IMR-90 (cell line): Measurements from ENCODE around the gene HOOK1. TPM values are rescaled to one million over a fixed set of nuclear protein-coding genes. Genes with fewer than 3 reads are reported as not detected.
A peak's percentile ranks its signal among the peaks of the same experiment; 100 is the strongest.

Experiments used
- ATAC-seq: fragments of 200-7000 bp; cut with Tn5 transposase; 2 replicates; pipeline ENCODE4 v1.9.1; 2020; ENCODE audit warnings: low read depth, mild to moderate bottlenecking, moderate library complexity
- BruUV-seq: library from RNA; stranded (reverse); fragments of 400-500 nt; replicated peaks from 2 replicates; lab custom pipeline; 2021; lab: Mats Ljungman, UMichigan
- CTCF ChIA-PET: fragments of 300-600 bp; formaldehyde crosslinking; extraction: SDS; loops from one replicate; lab custom pipeline; 2021; ENCODE audit warnings: antibody characterized with exemption; lab: Yijun Ruan, JAX
- POLR2A ChIA-PET: fragments of 300-600 bp; sonication (Branson Sonifier 250); formaldehyde crosslinking; loops from one replicate; lab custom pipeline; 2022; ENCODE audit warnings: antibody characterized with exemption; ENCODE audit not compliant: unreplicated experiment; lab: Charles Lee
- DNase-seq: peaks from one replicate; pipeline ENCODE4 v3.0.0; 2013
- H2AFZ ChIP-seq: replicated peaks from 2 replicates; pipeline ENCODE3; 2013; ENCODE audit warnings: low read length, mild to moderate bottlenecking; ENCODE audit not compliant: poor library complexity
- H2AK5ac ChIP-seq: 2 replicates; pipeline ENCODE4 v1.6.1; 2013; ENCODE audit warnings: low read depth, low read length, inconsistent platforms
- H2AK9ac ChIP-seq: replicated peaks from 2 replicates; pipeline ENCODE3; 2013; ENCODE audit warnings: mild to moderate bottlenecking, low read depth, low read length, moderate library complexity; ENCODE audit not compliant: poor library complexity
- H2BK120ac ChIP-seq: 2 replicates; pipeline ENCODE4 v1.6.1; 2013; ENCODE audit warnings: low read depth, low read length, inconsistent platforms
- H2BK15ac ChIP-seq: 3 replicates; pipeline ENCODE4 v1.6.1; 2013; ENCODE audit warnings: low read depth, low read length, inconsistent platforms
- H2BK20ac ChIP-seq: 2 replicates; pipeline ENCODE4 v1.6.1; 2013; ENCODE audit warnings: low read depth, mild to moderate bottlenecking, inconsistent platforms, low read length, moderate library complexity
- H2BK5ac ChIP-seq: 2 replicates; pipeline ENCODE4 v1.6.1; 2013; ENCODE audit warnings: mild to moderate bottlenecking, low read depth, low read length, inconsistent platforms; ENCODE audit not compliant: poor library complexity, severe bottlenecking
- H3K14ac ChIP-seq: replicated peaks from 2 replicates; pipeline ENCODE4 v1.6.1; 2013; ENCODE audit warnings: low read depth, low read length, inconsistent platforms
- H3K18ac ChIP-seq: 2 replicates; pipeline ENCODE4 v1.6.1; 2013; ENCODE audit warnings: low read depth, low read length, control low read depth
- H3K23ac ChIP-seq: 2 replicates; pipeline ENCODE4 v1.6.1; 2013; ENCODE audit warnings: low read depth, low read length, inconsistent platforms
- H3K27ac ChIP-seq: 2 replicates; pipeline ENCODE4 v1.5.1; 2013; ENCODE audit warnings: mild to moderate bottlenecking, control low read depth, low read length; ENCODE audit not compliant: insufficient read depth
- H3K27me3 ChIP-seq: 2 replicates; pipeline ENCODE4 v1.6.1; 2013; ENCODE audit warnings: low read length; ENCODE audit not compliant: control insufficient read depth, insufficient read depth
- H3K36me3 ChIP-seq: 2 replicates; pipeline ENCODE4 v1.6.1; 2013; ENCODE audit warnings: low read length, mixed read lengths; ENCODE audit not compliant: control insufficient read depth, insufficient read depth
- H3K4ac ChIP-seq: 2 replicates; pipeline ENCODE4 v1.6.1; 2013; ENCODE audit warnings: low read depth, low read length, inconsistent platforms
- H3K4me1 ChIP-seq: 2 replicates; pipeline ENCODE4 v1.6.1; 2013; ENCODE audit warnings: low read length, mixed read lengths; ENCODE audit not compliant: control insufficient read depth, insufficient read depth
- H3K4me2 ChIP-seq: 2 replicates; pipeline ENCODE4 v1.6.1; 2013; ENCODE audit warnings: low read depth, mild to moderate bottlenecking, control low read depth, low read length, moderate library complexity
- H3K4me3 ChIP-seq: 2 replicates; pipeline ENCODE4 v1.5.1; 2013; ENCODE audit warnings: low read depth, mild to moderate bottlenecking, control low read depth, low read length, moderate library complexity; ENCODE audit not compliant: insufficient read depth
- H3K56ac ChIP-seq: 2 replicates; pipeline ENCODE4 v1.6.1; 2013; ENCODE audit warnings: low read length, inconsistent platforms; ENCODE audit not compliant: insufficient read depth; ENCODE audit errors: extremely low read depth
- H3K79me1 ChIP-seq, 2 experiments: 2 replicates each; pipeline ENCODE4 v1.6.1; 2013; ENCODE audit warnings: low read length in 2 of 2, inconsistent platforms in 1 of 2, low read depth in 1 of 2
- H3K9ac ChIP-seq: 2 replicates; pipeline ENCODE4 v1.6.1; 2013; ENCODE audit warnings: low read depth, low read length, control low read depth
- H3K9me1 ChIP-seq: 2 replicates; pipeline ENCODE4 v1.6.1; 2013; ENCODE audit warnings: low read length, inconsistent platforms; ENCODE audit not compliant: insufficient read depth
- H3K9me3 ChIP-seq: 2 replicates; pipeline ENCODE4 v1.6.1; 2013; ENCODE audit warnings: low read length; ENCODE audit not compliant: control insufficient read depth, insufficient read depth
- H4K20me1 ChIP-seq: 2 replicates; pipeline ENCODE4 v1.6.1; 2013; ENCODE audit warnings: low read length, inconsistent platforms; ENCODE audit not compliant: insufficient read depth
- H4K5ac ChIP-seq: 2 replicates; pipeline ENCODE4 v1.6.1; 2013; ENCODE audit warnings: mild to moderate bottlenecking, low read depth, low read length, control low read depth
- H4K8ac ChIP-seq, 2 experiments: 2 replicates each; pipeline ENCODE4 v1.6.1; 2013; ENCODE audit warnings: low read depth in 2 of 2, low read length in 2 of 2, control low read depth in 1 of 2, inconsistent platforms in 1 of 2
- H4K91ac ChIP-seq: 2 replicates; pipeline ENCODE4 v1.6.1; 2013; ENCODE audit warnings: low read depth, low read length, inconsistent platforms; ENCODE audit not compliant: insufficient read depth
- CTCF ChIP-seq: conservative IDR thresholded peaks from 2 replicates; pipeline ENCODE4 v1.5.1; 2012; ENCODE audit warnings: mild to moderate bottlenecking, low read depth, low read length, improper control_type of control experiment
- FOS ChIP-seq: fragments of 150-350 bp; IDR thresholded peaks from 2 replicates; pipeline ENCODE4 v1.6.1; 2016; ENCODE audit warnings: low read depth, low read length
- WGBS, 2 experiments: methylation state at CpG; one replicate each; pipeline versions ENCODE4 v1.1.5 to v1.1.7; 2013; ENCODE audit warnings: missing lambda C conversion rate in 2 of 2; ENCODE audit not compliant: insufficient read length in 1 of 2; ENCODE audit errors: extremely low coverage in 2 of 2; 5-methylcytosine and 5-hydroxymethylcytosine counted together
- dilution Hi-C: fragments of 300-500 bp; cut with HindIII; formaldehyde crosslinking; loops from one replicate; pipeline ENCODE4 v1.14.3; 2018; ENCODE audit warnings: low sequenced_read_pairs; ENCODE audit not compliant: unreplicated experiment
- in situ Hi-C: fragments of 300-500 bp; cut with MboI; formaldehyde crosslinking; loops from 3 replicates; pipeline ENCODE4 v1.14.3; 2019; ENCODE audit warnings: low sequenced_read_pairs, inconsistent platforms, mixed read lengths
- intact Hi-C: fragments of 100-400 bp; cut with micrococcal nuclease; formaldehyde crosslinking; loops from 2 replicates; pipeline ENCODE4 v1.10.0; 2022
- polyA plus RNA-seq, 3 experiments: library from polyadenylated mRNA; depleted of rRNA; stranded (reverse); fragments of >200 nt; gene quantifications; 2 replicates each; pipeline ENCODE4 v1.2.3, GENCODE V29; 2012; ENCODE audit warnings: low replicate concordance in 1 of 3
- total RNA-seq: library from RNA; depleted of rRNA; stranded (reverse); fragments of >200 nt; gene quantifications from 2 replicates; pipeline ENCODE4 v1.2.3, GENCODE V29; 2012

The HOOK1 gene
- total and polyA plus RNA-seq, 2 of the 4 experiments (the other 2 are of a cell fraction), result not detected

GRCh38 chr1:59776960-59777852 is 37.5 kb upstream of the HOOK1 start:
- Histone ChIP-seq H3K4me1 (peaks cover 11% of the 10 kb centered on the region), H4K20me1 (no peaks in the 10 kb centered on the region), H3K36me3 (no peaks in the 10 kb centered on the region), H2BK5ac (peak overlapping the region; percentile 85), H4K8ac (peak overlapping the region; percentile 50 to 88), H3K27me3 (no peaks in the 10 kb centered on the region), H3K9me1 (peaks cover 11% of the 10 kb centered on the region), H3K4me2 (peak overlapping the region; percentile 65), H4K91ac (peak overlapping the region; percentile 91), H4K5ac (peak overlapping the region; percentile 69), H2AK9ac (peak overlapping the region; percentile 73), H2BK20ac (peak overlapping the region; percentile 94), H3K23ac (peak overlapping the region; percentile 90), H3K18ac (peak overlapping the region; percentile 79), H3K14ac (peak overlapping the region; percentile 91), H2BK15ac (peak overlapping the region; percentile 95; the same call in 2 of the 3 replicates), H3K79me1 (no peaks in the 10 kb centered on the region), H3K56ac (peak overlapping the region; percentile 32; the same call in 1 of the 2 replicates), H3K27ac (peak overlapping the region; percentile 79), H2AK5ac (peak overlapping the region; percentile 96), H3K9ac (no peak overlapping the region), H3K4me3 (no peak overlapping the region), H3K9me3 (no peaks in the 10 kb centered on the region), H2AFZ (peak overlapping the region; percentile 91), H2BK120ac (peak overlapping the region; percentile 97), H3K4ac (peak overlapping the region; percentile 91)
- ATAC-seq (peak; percentile 88), DNase-seq (peak; percentile 56)
- dilution Hi-C loops (no loop called here), intact Hi-C loops (loop anchor here (5.0 kb wide), 1 partner anchor 170 kb away; no protein-coding TSS in a partner anchor), in situ Hi-C loops (no loop called here)
- TF ChIP-seq CTCF (0 out of 2 replicates have a peak, but pooled peaks have one; percentile 11), FOS (no peak)
- no TSS peak for BruUV-seq
- CTCF ChIA-PET, result interaction anchor here (0.8 kb wide), 1 partner anchor 78 kb away, joined by 3 read pairs; no protein-coding TSS in a partner anchor
- no CpG with 5 or more reads among the region's 7 CpGs for WGBS, 2 experiments
- POLR2A ChIA-PET, result interaction anchor here (0.6 kb wide), 1 partner anchor 997 kb away, joined by 3 read pairs; no protein-coding TSS in a partner anchor
